Measurements from ENCODE around the gene GDF9. TPM values are rescaled to one million over a fixed set of nuclear protein-coding genes. Genes with fewer than 3 reads are reported as not detected.

GDF9 gene
- total RNA-seq, 1 experiment from 2014 or later = 0.24 TPM

DNA sequence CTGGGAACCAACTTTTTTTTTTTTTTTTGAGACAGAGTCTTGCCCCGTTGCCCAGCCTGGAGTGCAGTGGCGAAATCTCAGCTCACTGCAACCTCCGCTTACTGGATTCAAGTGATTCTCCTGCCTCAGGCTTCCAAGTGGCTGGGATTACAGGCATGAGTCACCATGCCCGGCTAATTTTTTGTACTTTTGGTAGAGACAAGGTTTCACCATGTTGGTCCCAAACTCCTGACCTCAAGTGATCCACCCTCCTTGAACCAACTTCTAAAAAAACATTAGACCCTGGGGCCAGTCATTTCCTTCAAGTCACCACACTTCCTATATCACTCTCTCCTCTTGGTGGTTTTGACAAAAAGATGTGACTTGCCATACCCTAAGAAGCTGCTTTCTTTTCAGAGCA lies 25.0 kb downstream of the GDF9 start:
- Histone ChIP-seq H3K27ac (ENCODE audit: insufficient read length, low read depth, low read length) (no peak overlapping the region), H2BK20ac (ENCODE audit: low read depth, low read length, poor library complexity, severe bottlenecking) (no peak overlapping the region), H3K79me1 (ENCODE audit: insufficient read depth, low read depth, low read length, poor library complexity, severe bottlenecking) (no peaks in the 10 kb centered on the region), H2BK15ac (ENCODE audit: low read depth, low read length) (no peak overlapping the region), H2BK12ac (ENCODE audit: insufficient read length, low read depth, low read length) (no peak overlapping the region), H3K27me3 (ENCODE audit: insufficient read depth, low read length) (no peaks in the 10 kb centered on the region), H2AK5ac (ENCODE audit: insufficient read length, low read length) (no peak overlapping the region), H4K5ac (ENCODE audit: insufficient read length, low read depth, low read length) (no peak overlapping the region), H3K4me1 (ENCODE audit: insufficient read depth, low read length) (no peaks in the 10 kb centered on the region), H2BK120ac (ENCODE audit: low read depth, low read length, poor library complexity, severe bottlenecking) (no peak overlapping the region), H3K18ac (ENCODE audit: insufficient read length, low read depth, low read length) (no peak overlapping the region), H2AFZ (ENCODE audit: low read length) (no peak overlapping the region), H3K14ac (ENCODE audit: insufficient read depth, low read length) (no peak overlapping the region), H3K56ac (ENCODE audit: insufficient read length, low read depth, low read length) (no peak overlapping the region), H3K4me2 (ENCODE audit: insufficient read depth, insufficient read length, low read length) (no peak overlapping the region), H3K9me3 (ENCODE audit: control insufficient read depth, low read depth, low read length) (no peaks in the 10 kb centered on the region), H2BK5ac (ENCODE audit: insufficient read length, low read length) (no peak overlapping the region), H3K4ac (ENCODE audit: low read depth, low read length) (no peak overlapping the region), H4K91ac (ENCODE audit: insufficient read length, low read depth, low read length) (no peak overlapping the region), H3K23ac (ENCODE audit: insufficient read length, low read depth, low read length) (no peak overlapping the region), H3K79me2 (ENCODE audit: insufficient read depth, low read length) (no peaks in the 10 kb centered on the region), H4K20me1 (ENCODE audit: control insufficient read depth, insufficient read depth, insufficient read length) (no peaks in the 10 kb centered on the region), H3K23me2 (ENCODE audit: insufficient read length, low read depth, low read length, poor library complexity, severe bottlenecking) (no peaks in the 10 kb centered on the region), H3K9ac (ENCODE audit: extremely low read depth, insufficient read length, low read length) (no peak overlapping the region), H4K8ac (replicated peaks; ENCODE audit: insufficient read length, low read depth, low read length) (no peak overlapping the region), H3T11ph (ENCODE audit: low read length) (no peak overlapping the region)
- Mint-ChIP-seq H3K36me3 (ENCODE audit: insufficient read depth in 1 of 3, low read depth in 3 of 3) (no peaks in the 10 kb centered on the region), H3K27me3 (ENCODE audit: low read depth) (peaks cover 2% of the 10 kb centered on the region), H3K9me3 (no peaks in the 10 kb centered on the region), H3K4me3 (no peak overlapping the region), H3K4me1 (no peaks in the 10 kb centered on the region; a peak in 1 of 4 replicates), H3K27ac (no peak overlapping the region)
- WGBS (ENCODE audit: extremely low coverage, insufficient read length, low lambda C conversion rate) = no CpG with 5 or more reads among the region's 4 CpGs
- TF ChIP-seq, protein P1, sequence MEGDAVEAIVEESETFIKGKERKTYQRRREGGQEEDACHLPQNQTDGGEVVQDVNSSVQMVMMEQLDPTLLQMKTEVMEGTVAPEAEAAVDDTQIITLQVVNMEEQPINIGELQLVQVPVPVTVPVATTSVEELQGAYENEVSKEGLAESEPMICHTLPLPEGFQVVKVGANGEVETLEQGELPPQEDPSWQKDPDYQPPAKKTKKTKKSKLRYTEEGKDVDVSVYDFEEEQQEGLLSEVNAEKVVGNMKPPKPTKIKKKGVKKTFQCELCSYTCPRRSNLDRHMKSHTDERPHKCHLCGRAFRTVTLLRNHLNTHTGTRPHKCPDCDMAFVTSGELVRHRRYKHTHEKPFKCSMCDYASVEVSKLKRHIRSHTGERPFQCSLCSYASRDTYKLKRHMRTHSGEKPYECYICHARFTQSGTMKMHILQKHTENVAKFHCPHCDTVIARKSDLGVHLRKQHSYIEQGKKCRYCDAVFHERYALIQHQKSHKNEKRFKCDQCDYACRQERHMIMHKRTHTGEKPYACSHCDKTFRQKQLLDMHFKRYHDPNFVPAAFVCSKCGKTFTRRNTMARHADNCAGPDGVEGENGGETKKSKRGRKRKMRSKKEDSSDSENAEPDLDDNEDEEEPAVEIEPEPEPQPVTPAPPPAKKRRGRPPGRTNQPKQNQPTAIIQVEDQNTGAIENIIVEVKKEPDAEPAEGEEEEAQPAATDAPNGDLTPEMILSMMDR (conservative IDR thresholded peaks at IDR 0.05) = no peak
- no peak for DNase-seq
